DOHH2 (cell line): ENCODE results near the gene FILIP1L.

Experiments
- H3F3A ChIP-seq: fragments of 200-600 bp; sonication (generic), shearing (Covaris generic); 2 replicates; pipeline ENCODE4 v1.6.0; 2016; ENCODE audit warnings: antibody characterized with exemption, mild to moderate bottlenecking; ENCODE audit not compliant: control insufficient read depth, insufficient read depth
- H3K27ac ChIP-seq: fragments of 200-600 bp; sonication (generic); 2 replicates; pipeline ENCODE4 v1.5.1; 2014; ENCODE audit warnings: low read depth, mild to moderate bottlenecking, low read length, moderate library complexity
- H3K27me3 ChIP-seq: fragments of 200-600 bp; sonication (generic); 2 replicates; pipeline ENCODE4 v1.6.1; 2014; ENCODE audit warnings: mild to moderate bottlenecking, low read length, mixed read lengths; ENCODE audit not compliant: control insufficient read depth
- H3K36me3 ChIP-seq: fragments of 200-600 bp; sonication (generic); 2 replicates; pipeline ENCODE4 v1.6.1; 2014; ENCODE audit warnings: mild to moderate bottlenecking, low read length, moderate library complexity, mixed read lengths; ENCODE audit not compliant: control insufficient read depth
- H3K4me1 ChIP-seq: fragments of 200-600 bp; sonication (generic); 2 replicates; pipeline ENCODE4 v1.6.1; 2014; ENCODE audit warnings: mild to moderate bottlenecking, low read length, mixed read lengths; ENCODE audit not compliant: control insufficient read depth
- H3K4me2 ChIP-seq: fragments of 200-600 bp; sonication (generic); 2 replicates; pipeline ENCODE4 v1.6.0; 2014; ENCODE audit warnings: mild to moderate bottlenecking, low read length, moderate library complexity
- H3K4me3 ChIP-seq: fragments of 200-600 bp; sonication (generic); 2 replicates; pipeline ENCODE4 v1.5.1; 2014; ENCODE audit warnings: mild to moderate bottlenecking, low read length, mixed read lengths
- H3K79me2 ChIP-seq: fragments of 200-600 bp; sonication (generic); 2 replicates; pipeline ENCODE4 v1.6.1; 2014; ENCODE audit warnings: mild to moderate bottlenecking, low read length, mixed read lengths; ENCODE audit not compliant: control insufficient read depth
- H3K9me2 ChIP-seq: fragments of 200-600 bp; sonication (generic); replicated peaks from 2 replicates; pipeline ENCODE4 v1.6.1; 2014; ENCODE audit warnings: mild to moderate bottlenecking, low read length, mixed read lengths; ENCODE audit not compliant: control insufficient read depth
- H3K9me3 ChIP-seq: fragments of 200-600 bp; sonication (generic); 2 replicates; pipeline ENCODE4 v1.6.1; 2014; ENCODE audit warnings: antibody characterized with exemption, low read length, mixed read lengths; ENCODE audit not compliant: control insufficient read depth, insufficient read depth
- H4K20me1 ChIP-seq: fragments of 200-600 bp; sonication (generic); 2 replicates; pipeline ENCODE4 v1.6.0; 2014; ENCODE audit warnings: low read depth, mild to moderate bottlenecking, antibody characterized with exemption, low read length, moderate library complexity; ENCODE audit not compliant: control insufficient read depth, insufficient read depth
- CTCF ChIP-seq: fragments of 200-600 bp; sonication (generic); IDR thresholded peaks from one replicate; pipeline ENCODE4 v1.5.1; 2014; ENCODE audit warnings: antibody characterized with exemption, mild to moderate bottlenecking, low read depth, low read length; ENCODE audit not compliant: poor library complexity, severe bottlenecking
- EZH2phosphoT487 ChIP-seq: fragments of 200-600 bp; sonication (generic); IDR thresholded peaks from 2 replicates; pipeline ENCODE4 v1.6.1; 2017; ENCODE audit warnings: borderline replicate concordance, mild to moderate bottlenecking, antibody characterized with exemption, low read length, moderate library complexity, mixed read lengths

The FILIP1L gene

GRCh38 chr3:99962703-99963102, 151.6 kb downstream of the FILIP1L start:
- Histone ChIP-seq H3K27me3 (no peaks in the 10 kb centered on the region), H3K4me2 (no peak overlapping the region), H3K9me3 (no peaks in the 10 kb centered on the region), H4K20me1 (0 out of 2 replicates have a peak, but pooled peaks cover 3% of the 10 kb centered on the region), H3K4me3 (no peak overlapping the region), H3K36me3 (no peaks in the 10 kb centered on the region), H3K79me2 (no peaks in the 10 kb centered on the region), H3F3A (no peaks in the 10 kb centered on the region), H3K9me2 (no peaks in the 10 kb centered on the region), H3K4me1 (no peaks in the 10 kb centered on the region), H3K27ac (no peak overlapping the region)
- no peak for TF ChIP-seq CTCF
- TF ChIP-seq EZH2phosphoT487 = no peak

GRCh38 chr3:99961756-99962515, 152.4 kb downstream of the FILIP1L start:
- Histone ChIP-seq H3K9me2 (no peaks in the 10 kb centered on the region), H3K4me2 (no peak overlapping the region), H3F3A (no peaks in the 10 kb centered on the region), H3K4me1 (no peaks in the 10 kb centered on the region), H3K4me3 (no peak overlapping the region), H3K79me2 (no peaks in the 10 kb centered on the region), H3K27me3 (no peaks in the 10 kb centered on the region), H4K20me1 (0 out of 2 replicates have a peak, but pooled peaks cover 3% of the 10 kb centered on the region), H3K36me3 (no peaks in the 10 kb centered on the region), H3K27ac (no peak overlapping the region), H3K9me3 (no peaks in the 10 kb centered on the region)
- TF ChIP-seq EZH2phosphoT487 (no peak), CTCF (no peak)

- no peaks in the 10 kb centered on the region for H3K9me3 ChIP-seq
- no peaks in the 10 kb centered on the region for H3K79me2 ChIP-seq
- TF ChIP-seq EZH2phosphoT487 (no peak), CTCF (no peak)
- H3K4me3 ChIP-seq = no peak overlapping the region
- 0 out of 2 replicates have a peak, but pooled peaks cover 3% of the 10 kb centered on the region for H4K20me1 ChIP-seq
- H3K4me2 ChIP-seq = no peak overlapping the region
- H3K36me3 ChIP-seq = no peaks in the 10 kb centered on the region
- no peaks in the 10 kb centered on the region for H3K9me2 ChIP-seq
- no peak overlapping the region for H3K27ac ChIP-seq
- H3F3A ChIP-seq = no peaks in the 10 kb centered on the region
- no peaks in the 10 kb centered on the region for H3K4me1 ChIP-seq
- no peaks in the 10 kb centered on the region for H3K27me3 ChIP-seq
These were observed 153.4 kb downstream of the FILIP1L start for GRCh38 chr3:99960941-99961340.
